ENCODE results near the gene ITGB1BP1. TPM values are rescaled to one million over a fixed set of nuclear protein-coding genes. Genes with fewer than 3 reads are reported as not detected.

ITGB1BP1 gene, protein sequence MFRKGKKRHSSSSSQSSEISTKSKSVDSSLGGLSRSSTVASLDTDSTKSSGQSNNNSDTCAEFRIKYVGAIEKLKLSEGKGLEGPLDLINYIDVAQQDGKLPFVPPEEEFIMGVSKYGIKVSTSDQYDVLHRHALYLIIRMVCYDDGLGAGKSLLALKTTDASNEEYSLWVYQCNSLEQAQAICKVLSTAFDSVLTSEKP
- total RNA-seq (2012; rRNA removed): 39.5 and 61.6 TPM in 2 replicates

DNA sequence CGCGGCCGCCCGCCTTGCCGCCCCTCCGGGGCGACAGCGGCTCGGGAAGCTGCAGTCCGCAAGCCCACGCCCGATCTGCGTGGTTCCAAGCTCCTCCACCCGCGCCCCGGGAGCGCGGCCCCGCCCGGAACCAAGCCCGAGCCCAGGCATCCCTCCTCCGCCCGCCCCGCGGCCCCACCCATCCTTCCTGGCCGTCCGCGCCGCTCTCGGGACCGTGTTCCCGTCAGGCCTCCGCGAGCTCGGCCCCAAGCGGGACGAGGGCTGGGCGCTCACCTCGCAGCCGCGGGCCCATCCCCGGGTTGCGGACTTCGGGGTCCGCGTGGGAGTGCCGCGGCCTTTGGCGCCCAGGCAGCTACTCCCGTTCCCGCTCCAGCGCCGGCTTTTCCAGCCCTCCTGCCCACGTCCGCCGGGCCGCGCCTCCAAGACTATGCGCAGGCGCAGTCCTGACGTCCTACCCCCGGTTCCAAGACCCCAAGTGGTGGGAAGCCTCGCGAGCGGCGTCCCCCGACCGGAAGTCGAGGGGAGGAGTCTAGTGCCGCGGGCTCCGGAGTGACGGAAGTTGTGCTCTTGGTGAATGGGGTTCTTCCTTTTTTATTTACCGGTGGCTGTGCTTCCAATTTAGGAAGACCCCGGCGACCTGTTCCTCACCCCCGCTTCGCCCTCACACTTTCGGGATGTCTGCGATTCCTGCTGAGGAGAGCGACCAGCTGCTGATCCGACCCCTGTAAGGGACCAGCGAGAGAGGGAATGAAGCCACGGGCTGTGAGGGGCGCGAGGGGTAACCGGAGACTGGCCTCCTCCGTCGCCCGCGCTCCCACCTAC lies at the start of gene ITGB1BP1, which contains the start of gene CPSF3:
Gene ITGB1BP1, minus strand, starts transcription at position 429 of the 822 bp plus-strand sequence. CDS start 4,831 bp downstream, outside the sequence.
Gene CPSF3, plus strand, starts transcription at position 555 of the 822 bp plus-strand sequence. Its CDS starts 120 bp downstream, at position 675.
- H3K4me1 ChIP-seq (ENCODE audit: control insufficient read depth, insufficient read depth, low read length): peaks cover 19% of the 10 kb centered on the region
- H3K36me3 ChIP-seq (ENCODE audit: insufficient read depth, low read length): peaks cover 12% of the 10 kb centered on the region
- peak within 1 kb of the TSS; percentile 96 for H3K4me3 ChIP-seq (ENCODE audit: low read length)
- no peaks in the 10 kb centered on the region for H3K9me3 ChIP-seq (replicated peaks; ENCODE audit: low read length)
- peak within 1 kb of the TSS; percentile 95 for H3K4me2 ChIP-seq (ENCODE audit: low read length)
- H3K9ac ChIP-seq (ENCODE audit: low read depth, low read length): peak within 1 kb of the TSS; percentile 97
- H3K27me3 ChIP-seq (ENCODE audit: control insufficient read depth, insufficient read depth, low read length): no peaks in the 10 kb centered on the region

DNA sequence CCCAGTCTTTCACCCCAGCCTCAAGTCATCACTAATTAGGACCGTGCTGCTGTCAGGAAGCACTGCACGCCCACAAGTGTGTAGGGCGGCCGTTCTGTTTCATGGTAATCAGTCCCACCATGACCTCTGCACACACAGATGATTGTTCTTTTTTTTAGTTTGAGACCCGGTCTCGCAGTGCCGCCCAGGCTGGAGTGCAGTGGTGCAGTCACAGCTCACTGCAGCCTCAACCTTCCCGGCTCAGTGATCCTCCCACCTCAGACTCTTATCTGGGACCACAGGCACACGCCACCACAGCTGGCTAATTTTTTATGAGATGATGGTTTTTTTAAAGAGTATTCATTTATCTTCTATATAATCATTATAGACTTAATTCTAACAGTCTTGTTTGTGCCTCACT lies 49.2 kb upstream of the ITGB1BP1 start:
- peaks cover 15% of the 10 kb centered on the region for H3K4me1 ChIP-seq (ENCODE audit: control insufficient read depth, insufficient read depth, low read length)
- no peaks in the 10 kb centered on the region for H3K9me3 ChIP-seq (replicated peaks; ENCODE audit: low read length)
- peaks cover 30% of the 10 kb centered on the region for H3K36me3 ChIP-seq (ENCODE audit: insufficient read depth, low read length)
- H3K4me2 ChIP-seq (ENCODE audit: low read length): no peak overlapping the region
- no peak overlapping the region for H3K4me3 ChIP-seq (ENCODE audit: low read length)
- H3K27me3 ChIP-seq (ENCODE audit: control insufficient read depth, insufficient read depth, low read length): no peaks in the 10 kb centered on the region
- no peak overlapping the region for H3K9ac ChIP-seq (ENCODE audit: low read depth, low read length)

DNA sequence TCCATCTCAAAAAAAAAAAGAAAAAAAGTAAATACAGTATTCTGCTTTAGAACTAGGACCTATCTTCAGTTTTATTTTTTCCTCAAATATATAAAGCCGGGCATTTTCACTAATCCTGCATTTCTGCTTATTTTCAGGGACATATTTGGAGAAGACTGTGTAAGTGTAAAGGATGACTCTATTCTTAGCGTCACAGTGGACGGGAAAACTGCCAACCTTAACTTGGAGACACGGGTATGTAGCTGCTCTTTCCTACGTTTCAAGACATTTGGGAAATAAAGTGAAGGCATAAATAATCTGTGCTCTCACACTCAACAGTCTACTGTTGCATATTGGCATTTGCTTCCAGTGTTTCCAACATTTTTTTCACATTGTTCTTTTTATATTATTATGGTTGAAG lies 47.9 kb upstream of the ITGB1BP1 start:
- no peak overlapping the region for H3K4me3 ChIP-seq (ENCODE audit: low read length)
- peaks cover 13% of the 10 kb centered on the region for H3K4me1 ChIP-seq (ENCODE audit: control insufficient read depth, insufficient read depth, low read length)
- H3K4me2 ChIP-seq (ENCODE audit: low read length): no peak overlapping the region
- H3K9ac ChIP-seq (ENCODE audit: low read depth, low read length): no peak overlapping the region
- no peaks in the 10 kb centered on the region for H3K27me3 ChIP-seq (ENCODE audit: control insufficient read depth, insufficient read depth, low read length)
- no peaks in the 10 kb centered on the region for H3K9me3 ChIP-seq (replicated peaks; ENCODE audit: low read length)
- peaks cover 23% of the 10 kb centered on the region for H3K36me3 ChIP-seq (ENCODE audit: insufficient read depth, low read length)

DNA sequence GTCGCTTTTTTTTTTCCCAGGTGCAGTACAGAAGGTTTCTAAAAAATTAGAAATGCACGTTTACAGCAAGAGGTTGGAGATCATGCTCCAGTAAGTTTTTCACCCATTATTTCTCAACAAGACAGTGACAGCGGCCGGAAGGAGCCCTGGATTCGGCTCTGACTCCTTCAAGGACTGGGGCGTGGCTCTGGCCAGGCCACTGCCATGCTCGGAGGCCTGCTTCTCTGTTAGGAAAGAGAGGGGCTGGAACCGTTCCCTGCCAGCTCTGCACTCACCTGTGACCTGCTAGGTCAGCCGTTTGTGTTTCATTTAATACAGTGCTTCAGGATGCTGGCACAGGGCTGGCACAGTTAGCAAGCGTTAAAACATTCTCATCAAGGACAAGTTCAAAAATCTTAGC lies 44.4 kb upstream of the ITGB1BP1 start:
- Histone ChIP-seq H3K4me3 (ENCODE audit: low read length) (no peak overlapping the region), H3K4me2 (ENCODE audit: low read length) (no peak overlapping the region), H3K9ac (ENCODE audit: low read depth, low read length) (no peak overlapping the region), H3K36me3 (ENCODE audit: insufficient read depth, low read length) (peaks cover 20% of the 10 kb centered on the region), H3K4me1 (ENCODE audit: control insufficient read depth, insufficient read depth, low read length) (peaks cover 5% of the 10 kb centered on the region), H3K9me3 (replicated peaks; ENCODE audit: low read length) (no peaks in the 10 kb centered on the region), H3K27me3 (ENCODE audit: control insufficient read depth, insufficient read depth, low read length) (no peaks in the 10 kb centered on the region)

DNA sequence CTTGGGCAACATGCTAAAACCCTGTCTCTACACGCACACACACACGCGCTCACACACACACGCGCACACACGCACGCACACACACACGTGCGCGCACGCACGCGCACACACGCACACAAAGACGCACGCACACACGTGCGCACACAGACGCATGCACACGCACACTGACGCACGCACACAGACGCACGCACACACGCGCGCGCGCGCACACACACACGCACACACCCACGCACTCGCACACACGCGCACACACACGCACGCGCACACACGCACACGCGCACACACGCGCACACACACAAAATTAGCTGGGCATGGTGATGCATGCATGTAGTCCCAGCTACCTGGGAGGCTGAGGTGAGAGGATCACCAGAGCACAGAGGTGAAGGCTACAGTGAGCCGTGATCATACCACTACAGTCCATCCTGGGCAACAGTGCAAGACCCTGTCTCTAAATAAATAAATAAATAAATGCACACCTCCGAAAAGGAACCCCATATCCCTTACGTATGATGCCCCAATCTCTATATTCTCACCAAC lies 42.9 kb upstream of the ITGB1BP1 start:
- Histone ChIP-seq H3K4me3 (ENCODE audit: low read length) (no peak overlapping the region), H3K9ac (ENCODE audit: low read depth, low read length) (no peak overlapping the region), H3K27me3 (ENCODE audit: control insufficient read depth, insufficient read depth, low read length) (no peaks in the 10 kb centered on the region), H3K9me3 (replicated peaks; ENCODE audit: low read length) (no peaks in the 10 kb centered on the region), H3K4me1 (ENCODE audit: control insufficient read depth, insufficient read depth, low read length) (peaks cover 5% of the 10 kb centered on the region), H3K36me3 (ENCODE audit: insufficient read depth, low read length) (peaks cover 20% of the 10 kb centered on the region), H3K4me2 (ENCODE audit: low read length) (no peak overlapping the region)

DNA sequence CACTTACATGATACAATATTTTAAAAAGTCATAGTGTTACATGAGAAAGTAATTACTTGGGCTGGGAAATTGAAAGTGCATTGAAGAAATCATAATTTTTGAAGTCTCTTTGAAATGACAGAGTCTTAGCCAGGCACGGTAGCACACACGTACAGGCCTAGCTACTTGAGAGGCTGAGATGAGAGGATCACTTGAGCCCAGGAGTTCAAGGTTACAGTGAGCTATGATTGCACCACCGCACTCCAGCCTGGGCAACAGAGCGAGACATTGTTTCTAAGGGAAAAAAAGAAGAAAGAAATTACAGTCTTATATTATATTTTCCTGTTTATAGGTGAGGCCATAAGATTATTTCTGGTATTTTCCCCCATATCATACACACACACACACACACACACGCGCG lies 41.8 kb upstream of the ITGB1BP1 start:
- no peaks in the 10 kb centered on the region for H3K27me3 ChIP-seq (ENCODE audit: control insufficient read depth, insufficient read depth, low read length)
- no peak overlapping the region for H3K9ac ChIP-seq (ENCODE audit: low read depth, low read length)
- H3K9me3 ChIP-seq (replicated peaks; ENCODE audit: low read length): no peaks in the 10 kb centered on the region
- H3K4me3 ChIP-seq (ENCODE audit: low read length): no peak overlapping the region
- H3K4me2 ChIP-seq (ENCODE audit: low read length): no peak overlapping the region
- H3K36me3 ChIP-seq (ENCODE audit: insufficient read depth, low read length): peaks cover 28% of the 10 kb centered on the region
- peaks cover 5% of the 10 kb centered on the region for H3K4me1 ChIP-seq (ENCODE audit: control insufficient read depth, insufficient read depth, low read length)

DNA sequence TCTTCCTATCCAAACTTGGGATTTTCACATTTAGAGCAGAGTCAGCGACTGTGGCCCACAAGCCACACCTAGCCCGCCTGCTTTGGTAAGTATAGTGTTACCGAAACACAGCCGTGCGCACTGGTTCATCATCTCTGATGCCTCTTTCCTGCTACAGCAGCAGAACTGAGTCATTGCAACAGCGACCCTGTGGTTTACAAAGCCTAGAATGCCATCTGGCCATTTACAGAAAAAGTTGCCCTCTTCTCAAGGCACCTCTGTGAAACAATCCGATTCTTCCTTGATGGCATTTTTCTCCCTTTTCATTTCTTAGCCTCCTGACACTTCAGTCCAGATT lies 40.3 kb upstream of the ITGB1BP1 start:
- H3K4me1 ChIP-seq (ENCODE audit: control insufficient read depth, insufficient read depth, low read length): peaks cover 5% of the 10 kb centered on the region
- no peak overlapping the region for H3K9ac ChIP-seq (ENCODE audit: low read depth, low read length)
- H3K36me3 ChIP-seq (ENCODE audit: insufficient read depth, low read length): peaks cover 24% of the 10 kb centered on the region
- no peaks in the 10 kb centered on the region for H3K27me3 ChIP-seq (ENCODE audit: control insufficient read depth, insufficient read depth, low read length)
- no peak overlapping the region for H3K4me3 ChIP-seq (ENCODE audit: low read length)
- no peak overlapping the region for H3K4me2 ChIP-seq (ENCODE audit: low read length)
- no peaks in the 10 kb centered on the region for H3K9me3 ChIP-seq (replicated peaks; ENCODE audit: low read length)

DNA sequence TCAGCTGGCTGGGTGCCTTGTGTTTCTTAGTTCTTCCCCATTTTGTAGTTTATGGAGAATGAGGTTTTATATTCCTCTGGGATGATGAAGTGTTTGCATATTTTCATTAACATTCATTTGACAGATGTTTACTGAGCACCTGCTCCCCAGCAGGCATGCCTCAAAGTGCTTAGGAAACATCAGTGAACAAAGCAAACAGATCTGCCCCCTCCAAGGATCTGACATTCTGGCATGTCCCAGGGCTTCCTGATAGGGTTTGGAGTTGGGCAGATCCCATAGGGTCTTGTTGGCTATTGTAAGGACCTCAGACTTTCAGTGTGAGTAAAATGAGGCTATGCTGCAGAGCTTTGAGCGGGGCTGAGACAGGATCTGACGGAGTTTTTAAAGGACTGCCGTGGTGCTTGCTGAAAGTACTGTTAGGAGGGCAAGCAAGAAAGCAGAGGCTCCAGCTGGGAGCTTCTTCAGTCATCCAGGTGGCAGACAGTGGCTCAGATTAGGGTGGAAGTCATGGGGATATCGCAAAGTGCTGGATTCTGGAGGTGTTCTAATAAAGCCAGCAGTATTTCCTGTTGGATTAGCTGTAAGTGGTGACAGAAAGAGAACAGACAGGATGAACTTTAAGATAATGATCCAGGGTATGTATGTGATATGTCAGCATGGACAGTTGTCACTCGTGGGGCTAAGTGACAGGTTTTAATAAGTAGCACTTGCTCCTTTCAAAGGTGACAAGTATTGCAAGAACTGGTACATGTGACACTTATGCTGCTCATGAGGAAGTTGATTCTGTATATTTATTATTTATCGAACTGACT lies 39.8 kb upstream of the ITGB1BP1 start:
- Histone ChIP-seq H3K4me3 (ENCODE audit: low read length) (no peak overlapping the region), H3K4me2 (ENCODE audit: low read length) (no peak overlapping the region), H3K4me1 (ENCODE audit: control insufficient read depth, insufficient read depth, low read length) (peaks cover 5% of the 10 kb centered on the region), H3K36me3 (ENCODE audit: insufficient read depth, low read length) (peaks cover 23% of the 10 kb centered on the region), H3K9me3 (replicated peaks; ENCODE audit: low read length) (no peaks in the 10 kb centered on the region), H3K9ac (ENCODE audit: low read depth, low read length) (no peak overlapping the region), H3K27me3 (ENCODE audit: control insufficient read depth, insufficient read depth, low read length) (no peaks in the 10 kb centered on the region)

DNA sequence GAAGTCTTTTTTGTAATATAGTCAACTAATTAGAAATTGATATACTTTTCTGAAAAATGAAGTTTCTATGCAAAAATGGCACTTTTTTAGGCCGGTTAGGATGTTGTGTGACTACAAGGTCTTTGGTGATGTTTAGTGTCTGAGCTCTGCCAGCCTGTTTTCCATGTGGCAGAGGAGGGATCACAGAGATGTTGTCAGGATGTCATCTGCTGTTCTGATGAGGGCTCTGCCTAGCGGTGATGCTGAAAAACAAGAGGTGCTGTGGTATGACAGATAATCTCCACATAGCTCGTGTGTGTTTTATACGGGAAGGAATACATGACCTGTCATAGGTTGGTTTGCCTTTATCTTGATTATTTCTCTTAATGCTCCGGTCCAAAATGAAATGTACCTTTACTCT lies 39.0 kb upstream of the ITGB1BP1 start:
- H3K4me1 ChIP-seq (ENCODE audit: control insufficient read depth, insufficient read depth, low read length): peaks cover 5% of the 10 kb centered on the region
- no peak overlapping the region for H3K9ac ChIP-seq (ENCODE audit: low read depth, low read length)
- no peak overlapping the region for H3K4me3 ChIP-seq (ENCODE audit: low read length)
- no peaks in the 10 kb centered on the region for H3K27me3 ChIP-seq (ENCODE audit: control insufficient read depth, insufficient read depth, low read length)
- H3K36me3 ChIP-seq (ENCODE audit: insufficient read depth, low read length): peaks cover 26% of the 10 kb centered on the region
- no peaks in the 10 kb centered on the region for H3K9me3 ChIP-seq (replicated peaks; ENCODE audit: low read length)
- no peak overlapping the region for H3K4me2 ChIP-seq (ENCODE audit: low read length)

DNA sequence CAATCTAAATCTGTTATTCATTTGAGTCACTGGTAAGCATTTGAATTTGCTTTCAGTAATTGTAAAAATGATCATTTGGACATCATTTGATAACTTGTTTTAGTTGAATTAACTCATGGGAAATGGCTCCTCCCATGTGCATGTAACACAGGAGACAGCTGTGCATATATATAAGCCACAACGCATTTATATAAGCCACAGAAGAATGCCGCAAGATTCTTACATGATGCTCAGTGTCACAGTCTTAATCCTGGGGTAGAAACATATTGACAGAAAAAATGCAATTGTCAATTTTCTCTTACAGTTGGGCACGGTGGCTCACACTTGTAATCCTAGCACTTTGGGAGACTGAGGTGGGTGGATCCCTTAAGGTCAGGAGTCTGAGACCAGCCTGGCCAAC lies 37.8 kb upstream of the ITGB1BP1 start:
- no peak overlapping the region for H3K9ac ChIP-seq (ENCODE audit: low read depth, low read length)
- peaks cover 25% of the 10 kb centered on the region for H3K36me3 ChIP-seq (ENCODE audit: insufficient read depth, low read length)

DNA sequence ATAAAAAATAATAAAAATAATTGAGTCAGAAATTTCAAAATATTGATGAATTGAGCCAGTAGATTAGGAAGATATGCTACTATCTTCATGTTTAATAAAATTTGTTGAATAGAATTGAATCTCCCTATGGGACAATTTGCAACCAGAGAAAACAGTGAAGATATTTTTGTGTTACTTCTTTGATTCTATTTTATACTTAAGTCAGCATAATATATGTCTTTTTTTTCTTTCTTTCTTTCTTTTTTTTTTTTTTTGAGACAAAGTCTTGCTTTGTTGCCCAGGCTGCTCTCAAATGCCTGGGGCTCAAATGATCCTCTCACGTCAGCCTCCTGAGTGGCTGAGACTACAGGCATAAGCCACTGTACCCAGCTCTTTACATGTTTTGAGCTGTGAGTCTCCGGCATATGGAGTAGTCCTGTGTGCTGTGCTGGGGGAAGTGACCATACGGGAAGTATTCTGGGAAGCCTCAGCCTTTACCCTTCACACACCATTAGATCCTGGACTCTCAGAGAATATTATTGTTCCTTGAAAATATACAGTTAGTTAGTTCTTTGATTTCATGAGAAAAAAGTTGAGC lies 37.2 kb upstream of the ITGB1BP1 start:
- H3K4me3 ChIP-seq (ENCODE audit: low read length): no peak overlapping the region
- H3K27me3 ChIP-seq (ENCODE audit: control insufficient read depth, insufficient read depth, low read length): no peaks in the 10 kb centered on the region
- no peak overlapping the region for H3K9ac ChIP-seq (ENCODE audit: low read depth, low read length)
- peaks cover 5% of the 10 kb centered on the region for H3K4me1 ChIP-seq (ENCODE audit: control insufficient read depth, insufficient read depth, low read length)
- H3K4me2 ChIP-seq (ENCODE audit: low read length): no peak overlapping the region
- no peaks in the 10 kb centered on the region for H3K9me3 ChIP-seq (replicated peaks; ENCODE audit: low read length)
- H3K36me3 ChIP-seq (ENCODE audit: insufficient read depth, low read length): peaks cover 25% of the 10 kb centered on the region

More for the DNA sequence above, 37.8 kb upstream of the ITGB1BP1 start:
- no peaks in the 10 kb centered on the region for H3K9me3 ChIP-seq (replicated peaks; ENCODE audit: low read length)
- H3K27me3 ChIP-seq (ENCODE audit: control insufficient read depth, insufficient read depth, low read length): no peaks in the 10 kb centered on the region
- H3K4me1 ChIP-seq (ENCODE audit: control insufficient read depth, insufficient read depth, low read length): peaks cover 5% of the 10 kb centered on the region
- H3K4me3 ChIP-seq (ENCODE audit: low read length): no peak overlapping the region
- H3K4me2 ChIP-seq (ENCODE audit: low read length): no peak overlapping the region
